ENCODE results near the gene INTS6.

INTS6 gene

GRCh38 chr13:51452361-51453206 lies at the start of gene INTS6:
TSS of gene INTS6 (minus strand) at chr13:51453036. CDS start at chr13:51452525, 511 bp downstream.
- DNase-seq (ENCODE audit: low spot score), result peak; percentile 100
- Histone ChIP-seq H3K27ac (peak within 1 kb of the TSS; percentile 100), H3K4me3 (peak within 1 kb of the TSS; percentile 97)
- no peak for TF ChIP-seq CTCF (IDR thresholded peaks at IDR 0.05)

- Histone ChIP-seq H3K4me3 (no peak overlapping the region), H3K27ac (no peak overlapping the region)
- no peak for DNase-seq (ENCODE audit: low spot score)
- no peak for TF ChIP-seq CTCF (IDR thresholded peaks at IDR 0.05)
Measured at GRCh38 chr13:51502153-51502651, 49.4 kb upstream of the INTS6 start.

- Histone ChIP-seq H3K4me3 (no peak overlapping the region), H3K27ac (no peak overlapping the region)
- DNase-seq (ENCODE audit: low spot score), result no peak
- TF ChIP-seq CTCF (IDR thresholded peaks at IDR 0.05), result no peak
Measured at GRCh38 chr13:51501592-51502152, 48.8 kb upstream of the INTS6 start.

- Histone ChIP-seq H3K27ac (no peak overlapping the region), H3K4me3 (no peak overlapping the region)
- no peak for TF ChIP-seq CTCF (IDR thresholded peaks at IDR 0.05)
- no peak for DNase-seq (ENCODE audit: low spot score)
Measured at GRCh38 chr13:51501096-51501495, 48.3 kb upstream of the INTS6 start.

- Histone ChIP-seq H3K27ac (no peak overlapping the region), H3K4me3 (no peak overlapping the region)
- TF ChIP-seq CTCF (IDR thresholded peaks at IDR 0.05), result no peak
- no peak for DNase-seq (ENCODE audit: low spot score)
Measured at GRCh38 chr13:51500687-51501086, 47.9 kb upstream of the INTS6 start.

GRCh38 chr13:51499841-51500240 lies 47.0 kb upstream of the INTS6 start:
- Histone ChIP-seq H3K4me3 (no peak overlapping the region), H3K27ac (no peak overlapping the region)
- no peak for DNase-seq (ENCODE audit: low spot score)
- TF ChIP-seq CTCF (IDR thresholded peaks at IDR 0.05), result no peak

- TF ChIP-seq CTCF (IDR thresholded peaks at IDR 0.05), result no peak
Measured at GRCh38 chr13:51495316-51495715, 42.5 kb upstream of the INTS6 start.

More at GRCh38 chr13:51495316-51495715, 42.5 kb upstream of the INTS6 start:
- Histone ChIP-seq H3K27ac (no peak overlapping the region), H3K4me3 (no peak overlapping the region)
- DNase-seq (ENCODE audit: low spot score), result no peak
